NCI-H2107 treated with DMSO at 0.1 percent for 48 hours (cell line): Measurements from ENCODE around the gene MYF5.
"Not testable (repeated sequence)": the region's sequence is repeated elsewhere in the genome, so short reads cannot be mapped to it uniquely, and the experiment has no call there.

ENCODE experiments used
- DNase-seq: peaks from one replicate; lab custom pipeline; 2025; ENCODE audit not compliant: unreplicated experiment; lab: John Stamatoyannopoulos, UW

MYF5 gene

GRCh38 chr12:80716696-80717469 lies at the start of gene MYF5:
Gene MYF5 (plus strand): TSS chr12:80716912. CDS start chr12:80717064, 152 bp downstream.
- DNase-seq, result no peak

GRCh38 chr12:80670214-80670613 lies 46.5 kb upstream of the MYF5 start:
- no peak for DNase-seq

- not testable (repeated sequence) for DNase-seq
Measured at GRCh38 chr12:80676042-80676636, 40.6 kb upstream of the MYF5 start.

- no peak for DNase-seq
Measured at GRCh38 chr12:80676856-80677255, 39.9 kb upstream of the MYF5 start.

- no peak for DNase-seq
Measured at GRCh38 chr12:80677994-80678393, 38.7 kb upstream of the MYF5 start.

GRCh38 chr12:80679346-80680131 lies 37.2 kb upstream of the MYF5 start:
- no peak for DNase-seq

- DNase-seq, result no peak
Measured at GRCh38 chr12:80681287-80681686, 35.4 kb upstream of the MYF5 start.

- DNase-seq, result no peak
Measured at GRCh38 chr12:80681786-80682185, 34.9 kb upstream of the MYF5 start.

- no peak for DNase-seq
Measured at GRCh38 chr12:80684077-80684495, 32.6 kb upstream of the MYF5 start.

- no peak for DNase-seq
Measured at GRCh38 chr12:80690090-80690489, 26.6 kb upstream of the MYF5 start.

- no peak for DNase-seq
Measured at GRCh38 chr12:80690513-80690912, 26.2 kb upstream of the MYF5 start.

GRCh38 chr12:80692114-80692513 lies 24.6 kb upstream of the MYF5 start:
- no peak for DNase-seq

GRCh38 chr12:80697270-80697887 lies 19.3 kb upstream of the MYF5 start:
- no peak for DNase-seq

GRCh38 chr12:80698256-80698655 lies 18.5 kb upstream of the MYF5 start:
- no peak for DNase-seq

GRCh38 chr12:80698847-80699542 lies 17.7 kb upstream of the MYF5 start:
- DNase-seq, result no peak

GRCh38 chr12:80700327-80700726 lies 16.4 kb upstream of the MYF5 start:
- no peak for DNase-seq

- DNase-seq, result no peak
Measured at GRCh38 chr12:80701388-80701787, 15.3 kb upstream of the MYF5 start.

GRCh38 chr12:80702889-80703805 lies 13.6 kb upstream of the MYF5 start:
- DNase-seq, result peak; percentile 87

GRCh38 chr12:80704420-80704819 lies 12.3 kb upstream of the MYF5 start:
- no peak for DNase-seq
